DMS79 (cell line): ENCODE measurements around the gene ZSWIM6.

Source experiments
- DNase-seq: peaks from one replicate; lab custom pipeline; 2025; lab: John Stamatoyannopoulos, UW

Gene ZSWIM6

GRCh38 chr5:61486476-61486875 lies 154.4 kb downstream of the ZSWIM6 start:
- DNase-seq, result no peak

- no peak for DNase-seq
Observed at GRCh38 chr5:61489574-61489973, 157.5 kb downstream of the ZSWIM6 start.

GRCh38 chr5:61491861-61492260 lies 159.8 kb downstream of the ZSWIM6 start:
- DNase-seq, result no peak

- no peak for DNase-seq
Observed at GRCh38 chr5:61493973-61494372, 161.9 kb downstream of the ZSWIM6 start.

GRCh38 chr5:61496446-61496845 lies 164.4 kb downstream of the ZSWIM6 start:
- DNase-seq, result no peak

GRCh38 chr5:61496860-61497259 lies 164.8 kb downstream of the ZSWIM6 start:
- no peak for DNase-seq

GRCh38 chr5:61498121-61498520 lies 166.1 kb downstream of the ZSWIM6 start:
- no peak for DNase-seq

GRCh38 chr5:61501971-61502370 lies 169.9 kb downstream of the ZSWIM6 start:
- DNase-seq, result no peak

GRCh38 chr5:61504143-61504770 lies 172.2 kb downstream of the ZSWIM6 start:
- DNase-seq, result no peak

- no peak for DNase-seq
Observed at GRCh38 chr5:61505281-61505680, 173.2 kb downstream of the ZSWIM6 start.

GRCh38 chr5:61507232-61507631 lies 175.2 kb downstream of the ZSWIM6 start:
- DNase-seq, result no peak

GRCh38 chr5:61516946-61517345 lies 184.9 kb downstream of the ZSWIM6 start:
- no peak for DNase-seq

GRCh38 chr5:61519728-61520277 lies 187.7 kb downstream of the ZSWIM6 start:
- no peak for DNase-seq

- DNase-seq, result no peak
Observed at GRCh38 chr5:61523073-61523472, 191.0 kb downstream of the ZSWIM6 start.

GRCh38 chr5:61523997-61524396 lies 191.9 kb downstream of the ZSWIM6 start:
- no peak for DNase-seq

GRCh38 chr5:61525512-61526206 lies 193.6 kb downstream of the ZSWIM6 start:
- no peak for DNase-seq

- DNase-seq, result no peak
Observed at GRCh38 chr5:61526207-61526519, 194.1 kb downstream of the ZSWIM6 start.

GRCh38 chr5:61532983-61533382 lies 200.9 kb downstream of the ZSWIM6 start:
- no peak for DNase-seq

GRCh38 chr5:61534481-61535267 lies 202.6 kb downstream of the ZSWIM6 start:
- DNase-seq, result no peak

GRCh38 chr5:61535828-61536227 lies 203.8 kb downstream of the ZSWIM6 start:
- no peak for DNase-seq

GRCh38 chr5:61536922-61537321 lies 204.9 kb downstream of the ZSWIM6 start:
- DNase-seq, result no peak

- no peak for DNase-seq
Observed at GRCh38 chr5:61538722-61539501, 206.9 kb downstream of the ZSWIM6 start.
